GM23338 (cell line): ENCODE measurements around the gene CNP. TPM values are rescaled to one million over a fixed set of nuclear protein-coding genes. Genes with fewer than 3 reads are reported as not detected.

Experiments used
- JUNB ChIP-seq: IDR thresholded peaks from one replicate; pipeline ENCODE4 v1.6.1; 2016; ENCODE audit warnings: antibody characterized with exemption; ENCODE audit not compliant: unreplicated experiment
- STAT1 ChIP-seq: IDR thresholded peaks from one replicate; pipeline ENCODE4 v1.6.1; 2016; ENCODE audit warnings: antibody characterized with exemption; ENCODE audit not compliant: unreplicated experiment
- ZNF114 ChIP-seq: fragments of 250-450 bp; sonication (Bioruptor Pico); IDR thresholded peaks from 2 replicates; pipeline ENCODE4 v1.5.0; 2020; ENCODE audit warnings: mild to moderate bottlenecking, moderate library complexity
- ZNF462 ChIP-seq: fragments of 250-450 bp; sonication (Bioruptor Pico); IDR thresholded peaks from 2 replicates; pipeline ENCODE4 v1.5.0; 2020; ENCODE audit warnings: mild to moderate bottlenecking, moderate library complexity
- polyA plus RNA-seq: library from polyadenylated mRNA; unstranded; fragments of >200 nt; fragmentation: Nextera tagmentation; extraction: Ambion mirVana; gene quantifications from 2 replicates; pipeline ENCODE4 v1.2.1, GENCODE V29; 2016
- total RNA-seq: library from RNA; depleted of rRNA; stranded (reverse); fragments of >200 nt; shearing (Covaris generic); gene quantifications from 2 replicates; pipeline ENCODE4 v1.2.3, GENCODE V29; 2014; rRNA removed

The CNP gene
- total and polyA plus RNA-seq, 2 experiments from 2014 or later = 30.8 to 47.8 TPM

GRCh38 chr17:42026857-42027589, 60.4 kb downstream of the CNP start (continued):
- TF ChIP-seq ZNF462 (CRISPR knock-in tag) (no peak), JUNB (no peak), ZNF114 (no peak), STAT1 (no peak)

Other genes with a start within 250 kb of the CNP start
- 2.2 and 3.5 TPM in 2 replicates for gene HAP1, start 232.2 kb upstream of the CNP start, total RNA-seq
- 1.4 and 1.6 TPM in 2 replicates for gene HAP1, start 232.2 kb upstream of the CNP start, polyA plus RNA-seq
- 160 and 177 TPM in 2 replicates for gene JUP, start 180.1 kb upstream of the CNP start, total RNA-seq
- 45.5 and 47.2 TPM in 2 replicates for gene JUP, start 180.1 kb upstream of the CNP start, polyA plus RNA-seq
- 27.9 and 33.3 TPM in 2 replicates for gene P3H4, start 154.8 kb upstream of the CNP start, total RNA-seq
- gene P3H4, start 154.8 kb upstream of the CNP start, polyA plus RNA-seq = 16.0 and 17.0 TPM in 2 replicates
- 137 and 151 TPM in 2 replicates for gene FKBP10, start 153.8 kb upstream of the CNP start, total RNA-seq
- 26.2 and 32.2 TPM in 2 replicates for gene FKBP10, start 153.8 kb upstream of the CNP start, polyA plus RNA-seq
- 68.9 and 78.3 TPM in 2 replicates for gene NT5C3B, start 130.6 kb upstream of the CNP start, total RNA-seq
- gene NT5C3B, start 130.6 kb upstream of the CNP start, polyA plus RNA-seq = 58.2 and 59.1 TPM in 2 replicates
- gene KLHL10, start 129.0 kb upstream of the CNP start, total RNA-seq = 0.27 and 0.42 TPM in 2 replicates
- 0.13 TPM in 1 of 2 replicates, not detected in the other for gene KLHL10, start 129.0 kb upstream of the CNP start, polyA plus RNA-seq
- 23.7 and 25.5 TPM in 2 replicates for gene KLHL11, start 101.4 kb upstream of the CNP start, total RNA-seq
- gene KLHL11, start 101.4 kb upstream of the CNP start, polyA plus RNA-seq = 6.8 and 8.7 TPM in 2 replicates
- gene ACLY, start 47.8 kb upstream of the CNP start, total RNA-seq = 412 and 439 TPM in 2 replicates
- gene ACLY, start 47.8 kb upstream of the CNP start, polyA plus RNA-seq = 119 and 121 TPM in 2 replicates
- gene ODAD4, start 36.2 kb upstream of the CNP start, total RNA-seq = 0.12 and 1.8 TPM in 2 replicates
- 0.54 and 1.7 TPM in 2 replicates for gene ODAD4, start 36.2 kb upstream of the CNP start, polyA plus RNA-seq
- gene DNAJC7, start 50.6 kb downstream of the CNP start, total RNA-seq = 119 and 139 TPM in 2 replicates
- gene DNAJC7, start 50.6 kb downstream of the CNP start, polyA plus RNA-seq = 136 and 141 TPM in 2 replicates
- 42.5 and 52.9 TPM in 2 replicates for gene NKIRAS2, start 53.3 kb downstream of the CNP start, total RNA-seq
- gene NKIRAS2, start 53.3 kb downstream of the CNP start, polyA plus RNA-seq = 31.3 and 31.7 TPM in 2 replicates
- gene C17orf113, start 83.8 kb downstream of the CNP start, total RNA-seq = 1.8 and 2.1 TPM in 2 replicates
- 0.29 and 0.38 TPM in 2 replicates for gene C17orf113, start 83.8 kb downstream of the CNP start, polyA plus RNA-seq
- 1.9 and 4.6 TPM in 2 replicates for gene ZNF385C, start 131.7 kb downstream of the CNP start, total RNA-seq
- gene ZNF385C, start 131.7 kb downstream of the CNP start, polyA plus RNA-seq = 2.5 and 3.1 TPM in 2 replicates
- 4.1 and 10.5 TPM in 2 replicates for gene DHX58, start 145.9 kb downstream of the CNP start, total RNA-seq
- gene DHX58, start 145.9 kb downstream of the CNP start, polyA plus RNA-seq = 5.4 and 6.6 TPM in 2 replicates
- 25.2 and 44.5 TPM in 2 replicates for gene KAT2A, start 154.6 kb downstream of the CNP start, total RNA-seq
- gene KAT2A, start 154.6 kb downstream of the CNP start, polyA plus RNA-seq = 13.9 and 16.4 TPM in 2 replicates
- gene HSPB9, start 156.0 kb downstream of the CNP start, total RNA-seq = 0.52 TPM in 1 of 2 replicates, not detected in the other
- 0.26 and 0.31 TPM in 2 replicates for gene HSPB9, start 156.0 kb downstream of the CNP start, polyA plus RNA-seq
- 53.2 and 64.2 TPM in 2 replicates for gene RAB5C, start 188.2 kb downstream of the CNP start, total RNA-seq
- gene RAB5C, start 188.2 kb downstream of the CNP start, polyA plus RNA-seq = 23.9 and 28.2 TPM in 2 replicates
- 0.08 and 0.49 TPM in 2 replicates for gene KCNH4, start 214.3 kb downstream of the CNP start, total RNA-seq
- gene KCNH4, start 214.3 kb downstream of the CNP start, polyA plus RNA-seq = 0.05 and 0.08 TPM in 2 replicates
- not detected in 2 replicates for gene HCRT, start 218.7 kb downstream of the CNP start, total RNA-seq
- 0.70 TPM in 1 of 2 replicates, not detected in the other for gene HCRT, start 218.7 kb downstream of the CNP start, polyA plus RNA-seq
- gene GHDC, start 227.7 kb downstream of the CNP start, total RNA-seq = 6.4 and 13.8 TPM in 2 replicates
- gene GHDC, start 227.7 kb downstream of the CNP start, polyA plus RNA-seq = 3.0 and 4.0 TPM in 2 replicates